KMS-11 (cell line): ENCODE measurements around the gene SMTNL2.
"Not testable (repeated sequence)": the region's sequence is repeated elsewhere in the genome, so short reads cannot be mapped to it uniquely, and the experiment has no call there.

ENCODE experiments used
- H2AFZ ChIP-seq: fragments of 200-600 bp; sonication (generic); 2 replicates; pipeline ENCODE4 v1.6.1; 2016; ENCODE audit warnings: antibody characterized with exemption, mixed run types, low read depth
- H3K27ac ChIP-seq: fragments of 200-600 bp; sonication (generic); 2 replicates; pipeline ENCODE4 v1.6.1; 2016; ENCODE audit warnings: mild to moderate bottlenecking, mixed run types
- H3K27me3 ChIP-seq: fragments of 200-600 bp; sonication (generic); 2 replicates; pipeline ENCODE4 v1.6.1; 2017; ENCODE audit warnings: mild to moderate bottlenecking, low read depth, mixed run types, moderate library complexity; ENCODE audit not compliant: insufficient read depth
- H3K36me3 ChIP-seq: fragments of 200-600 bp; sonication (generic); 2 replicates; pipeline ENCODE4 v1.6.1; 2017; ENCODE audit warnings: mild to moderate bottlenecking, mixed run types; ENCODE audit not compliant: insufficient read depth
- H3K4me1 ChIP-seq: fragments of 200-600 bp; sonication (generic); 2 replicates; pipeline ENCODE4 v1.6.1; 2016; ENCODE audit warnings: mild to moderate bottlenecking, low read depth, mixed run types; ENCODE audit not compliant: poor library complexity, severe bottlenecking
- H3K4me2 ChIP-seq: fragments of 200-600 bp; sonication (generic); 2 replicates; pipeline ENCODE4 v1.7.0; 2016; ENCODE audit warnings: mild to moderate bottlenecking, mixed run types
- H3K4me3 ChIP-seq: fragments of 200-600 bp; sonication (generic); IDR thresholded peaks from 2 replicates; pipeline ENCODE4 v1.6.1; 2017; ENCODE audit warnings: low read depth, low read length, mixed read lengths; ENCODE audit not compliant: insufficient read depth
- H3K79me2 ChIP-seq: fragments of 200-600 bp; sonication (generic); 2 replicates; pipeline ENCODE4 v1.6.1; 2016; ENCODE audit warnings: low read depth, mixed run types; ENCODE audit not compliant: insufficient read depth
- H3K9ac ChIP-seq: fragments of 200-600 bp; sonication (generic); 2 replicates; pipeline ENCODE4 v1.6.1; 2016; ENCODE audit warnings: mild to moderate bottlenecking, mixed run types
- H4K20me1 ChIP-seq: fragments of 200-600 bp; sonication (generic); 2 replicates; pipeline ENCODE4 v1.6.1; 2016; ENCODE audit warnings: mild to moderate bottlenecking, mixed run types; ENCODE audit not compliant: insufficient read depth
- TF ChIP-seq, protein P1 (sequence below): fragments of 200-600 bp; sonication (generic); conservative IDR thresholded peaks from 2 replicates; pipeline ENCODE4 v1.6.1; 2017; ENCODE audit warnings: low read depth, mild to moderate bottlenecking, antibody characterized with exemption, low read length, moderate library complexity, mixed read lengths

Gene SMTNL2

GRCh38 chr17:4592240-4593005 is 8.1 kb downstream of the SMTNL2 start:
- no peak overlapping the region for H3K4me2 ChIP-seq
- no peak overlapping the region for H2AFZ ChIP-seq
- H3K27ac ChIP-seq = no peak overlapping the region
- no peaks in the 10 kb centered on the region for H4K20me1 ChIP-seq
- peaks cover 42% of the 10 kb centered on the region for H3K27me3 ChIP-seq
- TF ChIP-seq, protein P1, sequence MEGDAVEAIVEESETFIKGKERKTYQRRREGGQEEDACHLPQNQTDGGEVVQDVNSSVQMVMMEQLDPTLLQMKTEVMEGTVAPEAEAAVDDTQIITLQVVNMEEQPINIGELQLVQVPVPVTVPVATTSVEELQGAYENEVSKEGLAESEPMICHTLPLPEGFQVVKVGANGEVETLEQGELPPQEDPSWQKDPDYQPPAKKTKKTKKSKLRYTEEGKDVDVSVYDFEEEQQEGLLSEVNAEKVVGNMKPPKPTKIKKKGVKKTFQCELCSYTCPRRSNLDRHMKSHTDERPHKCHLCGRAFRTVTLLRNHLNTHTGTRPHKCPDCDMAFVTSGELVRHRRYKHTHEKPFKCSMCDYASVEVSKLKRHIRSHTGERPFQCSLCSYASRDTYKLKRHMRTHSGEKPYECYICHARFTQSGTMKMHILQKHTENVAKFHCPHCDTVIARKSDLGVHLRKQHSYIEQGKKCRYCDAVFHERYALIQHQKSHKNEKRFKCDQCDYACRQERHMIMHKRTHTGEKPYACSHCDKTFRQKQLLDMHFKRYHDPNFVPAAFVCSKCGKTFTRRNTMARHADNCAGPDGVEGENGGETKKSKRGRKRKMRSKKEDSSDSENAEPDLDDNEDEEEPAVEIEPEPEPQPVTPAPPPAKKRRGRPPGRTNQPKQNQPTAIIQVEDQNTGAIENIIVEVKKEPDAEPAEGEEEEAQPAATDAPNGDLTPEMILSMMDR = no peak
- H3K4me3 ChIP-seq = no peak overlapping the region
- H3K9ac ChIP-seq = no peak overlapping the region
- no peaks in the 10 kb centered on the region for H3K79me2 ChIP-seq
- H3K36me3 ChIP-seq = no peaks in the 10 kb centered on the region
- H3K4me1 ChIP-seq = no peaks in the 10 kb centered on the region

DNA sequence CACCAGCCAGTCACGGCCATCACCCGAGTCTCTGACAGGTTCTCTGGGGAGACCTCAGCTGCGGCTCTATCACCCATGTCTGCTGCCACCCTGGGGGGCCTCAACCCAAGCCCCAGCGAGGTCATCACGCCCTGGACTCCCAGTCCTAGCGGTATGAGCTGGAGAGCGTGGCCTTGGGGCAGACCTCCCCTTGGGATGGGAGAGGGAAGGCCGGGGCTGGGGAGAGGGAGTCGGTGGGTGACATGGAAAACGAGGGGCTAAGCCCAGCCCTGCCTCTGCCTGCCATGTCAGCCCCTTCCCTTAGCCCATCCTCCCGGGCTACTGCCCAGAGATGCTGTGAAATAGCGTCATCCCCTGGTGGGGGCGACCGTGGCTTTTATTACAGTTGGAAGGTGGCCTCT is 8.7 kb downstream of the SMTNL2 start:
- Histone ChIP-seq H3K79me2 (no peaks in the 10 kb centered on the region), H4K20me1 (no peaks in the 10 kb centered on the region), H3K9ac (no peak overlapping the region), H3K4me2 (no peak overlapping the region), H3K27me3 (peaks cover 40% of the 10 kb centered on the region), H3K27ac (no peak overlapping the region), H3K4me3 (no peak overlapping the region), H2AFZ (no peak overlapping the region), H3K36me3 (no peaks in the 10 kb centered on the region), H3K4me1 (no peaks in the 10 kb centered on the region)
- TF ChIP-seq, protein P1 = no peak

DNA sequence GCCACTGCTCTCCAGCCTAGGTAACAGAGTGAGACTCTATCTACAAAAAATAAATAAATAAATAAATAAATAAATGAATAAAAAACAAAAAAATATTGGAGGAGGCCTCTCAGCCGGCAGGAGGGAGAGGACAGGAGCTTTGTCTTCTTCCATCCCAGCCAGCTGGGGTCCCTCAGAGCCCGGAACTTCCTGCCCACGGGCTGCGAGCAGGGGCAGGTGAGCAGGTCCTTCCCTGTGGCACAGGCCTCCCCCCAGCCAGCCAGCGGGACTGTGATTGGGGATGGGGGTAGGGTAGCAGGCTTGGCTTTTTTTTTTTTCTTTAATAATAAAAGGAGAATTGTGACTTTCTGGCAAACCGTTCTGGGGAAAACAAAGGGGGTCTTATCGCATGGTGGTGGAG is 10.1 kb downstream of the SMTNL2 start:
- no peaks in the 10 kb centered on the region for H4K20me1 ChIP-seq
- H3K4me1 ChIP-seq = no peaks in the 10 kb centered on the region
- H3K79me2 ChIP-seq = no peaks in the 10 kb centered on the region
- TF ChIP-seq, protein P1 = no peak
- no peaks in the 10 kb centered on the region for H3K36me3 ChIP-seq
- no peak overlapping the region for H3K27ac ChIP-seq
- H3K4me2 ChIP-seq = no peak overlapping the region
- peaks cover 45% of the 10 kb centered on the region for H3K27me3 ChIP-seq
- H2AFZ ChIP-seq = no peak overlapping the region
- H3K9ac ChIP-seq = no peak overlapping the region
- H3K4me3 ChIP-seq = no peak overlapping the region

GRCh38 chr17:4594931-4595684 is 10.8 kb downstream of the SMTNL2 start:
- TF ChIP-seq, protein P1 = no peak
- H3K27ac ChIP-seq = no peak overlapping the region
- no peak overlapping the region for H3K4me2 ChIP-seq
- H3K36me3 ChIP-seq = no peaks in the 10 kb centered on the region
- no peak overlapping the region for H3K9ac ChIP-seq
- no peaks in the 10 kb centered on the region for H3K4me1 ChIP-seq
- H2AFZ ChIP-seq = no peak overlapping the region
- H3K27me3 ChIP-seq = peaks cover 47% of the 10 kb centered on the region
- no peak overlapping the region for H3K4me3 ChIP-seq
- H3K79me2 ChIP-seq = no peaks in the 10 kb centered on the region
- H4K20me1 ChIP-seq = no peaks in the 10 kb centered on the region

GRCh38 chr17:4595685-4596342 is 11.5 kb downstream of the SMTNL2 start:
- H3K4me3 ChIP-seq, H2AFZ ChIP-seq, H3K4me2 ChIP-seq, H3K9ac ChIP-seq, H4K20me1 ChIP-seq, H3K4me1 ChIP-seq, H3K79me2 ChIP-seq, H3K36me3 ChIP-seq, H3K27ac ChIP-seq: not testable (repeated sequence)
- peaks cover 40% of the 10 kb centered on the region; the same call in 1 of the 2 replicates for H3K27me3 ChIP-seq
